Heart left ventricle (tissue), 16 donors: ENCODE measurements around the gene RNASE3. TPM values are rescaled to one million over a fixed set of nuclear protein-coding genes. Genes with fewer than 3 reads are reported as not detected.
A peak's percentile ranks its signal among the peaks of the same experiment; 100 is the strongest.

Experiments used
- ATAC-seq, 4 donors: fragments of 200-7000 bp; cut with Tn5 transposase; one replicate each; pipeline ENCODE4 v1.9.1; 2020 to 2022; ENCODE audit warnings: moderate library complexity in 4 of 4, mild to moderate bottlenecking in 3 of 4, moderate number of reproducible peaks in 1 of 4
- DNase-seq, 5 donors: peaks; one replicate each; pipeline ENCODE4 v3.0.0-alpha.2; 2020
- H3K27ac ChIP-seq, 12 donors: fragments of 200-600 bp; sonication (generic) in 4 of 12; one replicate each; pipeline versions ENCODE4 v1.5.0 to v1.8.0; 2016 to 2022; ENCODE audit warnings: mild to moderate bottlenecking in 2 of 12
- H3K27me3 ChIP-seq, 9 donors: fragments of 200-600 bp; sonication (generic) in 2 of 9; one replicate each; pipeline versions ENCODE4 v1.5.1 to v1.8.0; 2016 to 2022; ENCODE audit warnings: mild to moderate bottlenecking in 3 of 9
- H3K36me3 ChIP-seq, 9 donors: fragments of 200-600 bp; sonication (generic) in 2 of 9; one replicate each; pipeline versions ENCODE4 v1.5.0 to v1.8.0; 2018 to 2022; ENCODE audit warnings: mild to moderate bottlenecking in 2 of 9
- H3K4me1 ChIP-seq, 12 donors: fragments of 200-600 bp; sonication (generic) in 4 of 12; one replicate each; pipeline versions ENCODE4 v1.5.0 to v1.8.0; 2016 to 2022; ENCODE audit warnings: mild to moderate bottlenecking in 3 of 12
- H3K4me3 ChIP-seq, 12 donors: fragments of 200-600 bp; sonication (generic) in 4 of 12; one replicate each; pipeline versions ENCODE4 v1.5.0 to v1.8.0; 2017 to 2022; ENCODE audit warnings: mild to moderate bottlenecking in 9 of 12, moderate library complexity in 4 of 12
- H3K9me3 ChIP-seq, 12 donors: fragments of 200-600 bp; sonication (generic) in 4 of 12; one replicate each; pipeline versions ENCODE4 v1.5.0 to v1.8.0; 2016 to 2022; ENCODE audit warnings: mild to moderate bottlenecking in 1 of 12
- CTCF ChIP-seq, 12 donors: fragments of 200-600 bp; sonication (generic) in 4 of 12; IDR thresholded peaks; one replicate each; pipeline versions ENCODE4 v1.5.0 to v1.8.0; 2018 to 2022; ENCODE audit warnings: antibody characterized with exemption in 12 of 12, mild to moderate bottlenecking in 5 of 12
- POLR2A ChIP-seq, 2 donors: fragments of 450-650 bp; IDR thresholded peaks; one replicate each; pipeline ENCODE4 v1.6.1; 2017; ENCODE audit warnings: antibody characterized with exemption in 2 of 2, mild to moderate bottlenecking in 2 of 2, moderate library complexity in 2 of 2
- WGBS, 4 donors: extraction: QIAGEN DNeasy Blood & Tissue Kit in 2 of 4; methylation state at CpG; one replicate each; pipeline versions ENCODE4 v1.1.5 to v1.1.7; 2013 to 2018; 5-methylcytosine and 5-hydroxymethylcytosine counted together
- intact Hi-C, 10 donors: fragments of 100-400 bp; cut with DNase I; formaldehyde crosslinking; loops; one replicate each; pipeline versions ENCODE4 v1.11.1 to v1.14.2; 2022
- polyA plus RNA-seq, 2 donors: library from polyadenylated mRNA; stranded (reverse); fragments of 200-250 nt; gene quantifications; one replicate each; pipeline ENCODE4 v1.2.3, GENCODE V29; 2013
- total RNA-seq, 9 donors: library from RNA; depleted of rRNA in 2 of 9; stranded (reverse); fragments of >200 nt in 2 of 9; fragmentation: NEBNext Ultra II Directional in 3 of 9; extraction: Animal tissue kit (Norgen Biotek cat#: 25700) in 3 of 9; gene quantifications; one replicate each; pipeline versions ENCODE4 v1.1.0 to v1.2.4, GENCODE V29; 2016 to 2023
- donor health status: ischemic (EF 13 %, LVEDD 7.1; RV severe dilation, severe dysfunction).
- donor health status: healthy with polysubstance abuse.
- donor health status: DM: no; HTN: yes; CAD: no.
- donor health status: DM: no; HTN: no; CAD: no.
- donor health status: ischemic (EF 25% LVEDD 6.9; RV normal size, moderate dysfunction).
- donor health status: ischemic (EF 25% LVEDD 5.7; RV mildly dilated, moderate dysfunction).
- donor health status: healthy.
- donor health status: DM: yes; HTN: yes; CAD: no.
- donor health status: ischemic (EF 35%, LVEDD 5.7; RV mildly dilated, moderate dysfunction).
- donor health status: nonischemic (EF 11% LVEDD 7.7; RV severe dilation, severe dysfunction).
- donor health status: DM: yes; HTN: yes; CAD: no.
- donor health status: PGD.
- donor health status: ischemic (EF 29% LVEDD 5.4; RV normal size, mild dysfunction).
- donor health status: nonischemic (EF 23%, LVEDD 6.1; RV moderate dilation, normal function).

RNASE3 gene
- total and polyA plus RNA-seq, 11 donors = 0.12 to 0.61 (median 0.38) TPM; not detected in 8

DNA sequence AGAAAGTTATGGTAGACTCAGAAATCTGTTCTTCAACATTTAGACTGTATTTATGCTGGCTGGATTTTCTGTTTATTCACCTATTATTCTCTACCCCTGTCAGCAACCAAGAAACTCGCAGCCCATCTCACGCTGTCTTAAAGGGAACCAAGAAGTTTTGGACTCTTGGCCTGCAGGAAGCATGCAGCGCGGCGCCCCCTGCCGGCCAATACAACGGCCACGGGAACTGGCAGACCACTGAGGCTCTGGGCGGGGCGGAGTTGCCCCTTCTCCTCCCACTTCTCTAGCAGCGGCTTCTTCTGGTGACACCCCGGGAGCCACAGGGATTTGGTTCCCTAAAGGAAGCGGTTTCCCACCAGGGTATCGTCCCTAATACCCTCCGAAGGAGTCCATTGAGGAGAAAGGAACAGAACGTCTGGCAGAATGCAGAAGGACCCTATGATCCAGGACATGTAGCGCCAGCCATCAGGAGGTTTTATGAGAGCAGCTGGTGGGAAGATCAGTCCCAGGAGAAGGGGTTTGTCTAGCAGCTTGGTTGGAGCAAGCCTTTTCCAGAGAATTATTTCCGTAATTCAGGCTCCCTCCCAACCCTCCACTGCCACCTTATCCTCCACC is 43.1 kb downstream of the RNASE3 start:
- Histone ChIP-seq H3K9me3 (no peaks in the 10 kb centered on the region), H3K4me3 (no peak overlapping the region), H3K27ac (no peak overlapping the region), H3K27me3 (peaks cover 0 to 12% (median 0%) of the 10 kb centered on the region in 9 donors), H3K4me1 (no peaks in the 10 kb centered on the region), H3K36me3 (no peaks in the 10 kb centered on the region)
- no peak for ATAC-seq
- peak in 4 of 5 donors; percentile 10 to 74 (median 32) for DNase-seq
- WGBS, 4 donors = 22 to 27% (median 26%) methylated on average over 17 to 18 of the region's 18 CpGs
- peak in 11 of 12 donors; percentile 13 to 49 (median 41) for TF ChIP-seq CTCF (IDR thresholded peaks at IDR 0.05)
- TF ChIP-seq POLR2A (IDR thresholded peaks at IDR 0.05) = no peak
- intact Hi-C loops = no loop called here

DNA sequence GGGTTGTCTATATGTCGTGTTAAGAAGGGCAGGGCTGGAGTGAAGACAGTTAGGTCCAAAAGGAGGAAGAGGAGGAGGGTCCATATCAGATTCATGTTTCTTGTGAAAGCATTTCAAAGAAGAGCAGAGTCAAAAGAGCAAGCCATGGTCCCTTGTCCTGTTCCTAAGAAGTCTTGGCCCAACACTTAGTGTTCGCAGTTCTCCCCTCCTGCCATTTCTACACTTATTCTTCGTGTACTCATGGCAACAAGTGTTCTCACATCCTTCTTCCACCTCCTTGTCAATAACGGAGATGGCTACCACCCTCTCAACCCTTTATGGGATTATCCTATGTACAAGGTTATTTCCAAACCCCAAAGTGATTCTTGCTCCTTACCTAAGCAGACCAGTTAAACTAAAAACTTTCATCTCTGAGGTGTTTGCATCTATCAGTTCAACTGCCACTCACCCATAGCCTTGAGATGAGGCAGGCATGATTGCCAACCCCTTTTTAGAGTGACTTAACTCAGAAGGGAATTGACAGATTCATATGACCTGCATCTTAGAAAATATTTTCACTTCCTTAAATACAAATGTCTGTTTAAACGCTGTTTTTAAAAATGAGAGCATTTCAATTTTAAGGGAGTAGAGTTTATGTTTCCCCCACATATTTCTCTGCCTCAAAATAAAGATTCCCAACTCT is 44.3 kb downstream of the RNASE3 start:
- peaks cover 0 to 12% (median 0%) of the 10 kb centered on the region in 9 donors for H3K27me3 ChIP-seq
- no peak for ATAC-seq
- H3K27ac ChIP-seq = no peak overlapping the region
- no peaks in the 10 kb centered on the region for H3K4me1 ChIP-seq
- H3K4me3 ChIP-seq = no peak overlapping the region
- no peaks in the 10 kb centered on the region for H3K36me3 ChIP-seq
- 80 to 83% (median 82%) methylated on average over 5 of the region's 5 CpGs for WGBS, 4 donors
- intact Hi-C loops = no loop called here
- no peaks in the 10 kb centered on the region for H3K9me3 ChIP-seq
- TF ChIP-seq POLR2A (IDR thresholded peaks at IDR 0.05) (no peak), CTCF (IDR thresholded peaks at IDR 0.05) (no peak)
- no peak for DNase-seq

Other genes with a start within 250 kb of the RNASE3 start
- gene OR6S1, start 249.7 kb upstream of the RNASE3 start, total RNA-seq = not detected
- not detected for gene OR6S1, start 249.7 kb upstream of the RNASE3 start, polyA plus RNA-seq
- 10 to 100 TPM in 3 of 9 donors, 1 to 10 TPM in 6; 4.7 to 22.2 (median 8.1) TPM for gene RNASE4, start 206.8 kb upstream of the RNASE3 start, total RNA-seq
- 1 to 10 TPM; 9.8 TPM for gene RNASE4, start 206.8 kb upstream of the RNASE3 start, polyA plus RNA-seq
- 1 to 10 TPM; 2.1 to 9.3 (median 4.0) TPM for gene ANG, start 202.6 kb upstream of the RNASE3 start, total RNA-seq
- gene ANG, start 202.6 kb upstream of the RNASE3 start, polyA plus RNA-seq = 1 to 10 TPM; 3.3 to 4.3 TPM
- not detected for gene EDDM3A, start 145.5 kb upstream of the RNASE3 start, total RNA-seq
- not detected for gene EDDM3A, start 145.5 kb upstream of the RNASE3 start, polyA plus RNA-seq
- gene EDDM3B, start 123.0 kb upstream of the RNASE3 start, total RNA-seq = not detected
- gene EDDM3B, start 123.0 kb upstream of the RNASE3 start, polyA plus RNA-seq = not detected
- gene RNASE6, start 110.1 kb upstream of the RNASE3 start, total RNA-seq = 10 to 100 TPM in 2 of 9 donors, 1 to 10 TPM in 7; 2.5 to 39.9 (median 5.2) TPM
- gene RNASE6, start 110.1 kb upstream of the RNASE3 start, polyA plus RNA-seq = 1 to 10 TPM; 1.1 to 6.3 TPM
- 100 to 1,000 TPM; 127 to 654 (median 294) TPM for gene RNASE1, start 88.5 kb upstream of the RNASE3 start, total RNA-seq
- gene RNASE1, start 88.5 kb upstream of the RNASE3 start, polyA plus RNA-seq = 100 to 1,000 TPM; 199 to 242 TPM
- gene RNASE2, start 64.1 kb downstream of the RNASE3 start, total RNA-seq = 10 to 100 TPM in 1 of 9 donors, 1 to 10 TPM in 3, under 1 TPM in 2, not detected in 3; 0.80 to 16.6 (median 2.0) TPM
- gene RNASE2, start 64.1 kb downstream of the RNASE3 start, polyA plus RNA-seq = 1 to 10 TPM; 2.1 to 4.5 TPM
- 10 to 100 TPM; 31.3 to 59.5 (median 43.2) TPM for gene METTL17, start 98.6 kb downstream of the RNASE3 start, total RNA-seq
- 10 to 100 TPM; 51.0 to 53.2 TPM for gene METTL17, start 98.6 kb downstream of the RNASE3 start, polyA plus RNA-seq
- gene SLC39A2, start 107.9 kb downstream of the RNASE3 start, total RNA-seq = not detected
- not detected for gene SLC39A2, start 107.9 kb downstream of the RNASE3 start, polyA plus RNA-seq
- gene NDRG2, start 133.7 kb downstream of the RNASE3 start, total RNA-seq = 100 to 1,000 TPM; 187 to 661 (median 301) TPM
- gene NDRG2, start 133.7 kb downstream of the RNASE3 start, polyA plus RNA-seq = 100 to 1,000 TPM; 314 to 339 TPM
- gene TPPP2, start 138.8 kb downstream of the RNASE3 start, total RNA-seq = 1 to 10 TPM in 3 of 9 donors, under 1 TPM in 4, not detected in 2; 0.54 to 2.8 (median 0.99) TPM
- under 1 TPM; 0.65 to 0.96 TPM for gene TPPP2, start 138.8 kb downstream of the RNASE3 start, polyA plus RNA-seq
- gene RNASE13, start 143.4 kb downstream of the RNASE3 start, total RNA-seq = not detected
- not detected for gene RNASE13, start 143.4 kb downstream of the RNASE3 start, polyA plus RNA-seq
- not detected for gene RNASE7, start 151.0 kb downstream of the RNASE3 start, total RNA-seq
- under 1 TPM in 1 of 2 donors, not detected in 1; 0.04 TPM for gene RNASE7, start 151.0 kb downstream of the RNASE3 start, polyA plus RNA-seq
- gene RNASE8, start 166.4 kb downstream of the RNASE3 start, total RNA-seq = not detected
- not detected for gene RNASE8, start 166.4 kb downstream of the RNASE3 start, polyA plus RNA-seq
- 10 to 100 TPM; 16.1 to 31.5 (median 18.8) TPM for gene ARHGEF40, start 178.9 kb downstream of the RNASE3 start, total RNA-seq
- 10 to 100 TPM; 15.5 to 18.2 TPM for gene ARHGEF40, start 178.9 kb downstream of the RNASE3 start, polyA plus RNA-seq
- 10 to 100 TPM; 33.9 to 97.9 (median 38.2) TPM for gene ZNF219, start 207.3 kb downstream of the RNASE3 start, total RNA-seq
- gene ZNF219, start 207.3 kb downstream of the RNASE3 start, polyA plus RNA-seq = 10 to 100 TPM; 50.0 to 57.4 TPM
- gene TMEM253, start 209.7 kb downstream of the RNASE3 start, total RNA-seq = under 1 TPM in 6 of 9 donors, not detected in 3; 0.19 to 0.79 (median 0.36) TPM
- gene TMEM253, start 209.7 kb downstream of the RNASE3 start, polyA plus RNA-seq = under 1 TPM; 0.29 to 0.57 TPM